Right atrium auricular region (tissue), 2 donors: ENCODE data around the gene BMPR1A. TPM values are rescaled to one million over a fixed set of nuclear protein-coding genes. Genes with fewer than 3 reads are reported as not detected.

ENCODE experiments used
- DNase-seq: peaks from one replicate; pipeline ENCODE4 v3.0.0-alpha.2; 2019; ENCODE audit warnings: low spot score
- H3K27ac ChIP-seq, 2 donors: fragments of 200-600 bp; sonication (generic); 1 replicate in 1 of 2; 2 replicates in 1 of 2; pipeline ENCODE4 v1.5.1; 2016 to 2019
- H3K27me3 ChIP-seq, 2 donors: fragments of 200-600 bp; sonication (generic); one replicate each; pipeline versions ENCODE4 v1.5.1 to v1.6.0; 2017 to 2019
- H3K36me3 ChIP-seq: fragments of 200-600 bp; sonication (generic); one replicate; pipeline ENCODE4 v1.5.1; 2016
- H3K4me1 ChIP-seq, 2 donors: fragments of 200-600 bp; sonication (generic); one replicate each; pipeline versions ENCODE4 v1.5.1 to v1.6.0; 2017 to 2019
- H3K4me3 ChIP-seq, 2 donors: fragments of 200-600 bp; sonication (generic); 1 replicate in 1 of 2; 2 replicates in 1 of 2; pipeline ENCODE4 v1.5.1; 2017 to 2019; ENCODE audit warnings: mild to moderate bottlenecking in 1 of 2, moderate library complexity in 1 of 2
- H3K9me3 ChIP-seq, 2 donors: fragments of 200-600 bp; sonication (generic); one replicate each; pipeline ENCODE4 v1.5.1; 2019
- CTCF ChIP-seq, 2 donors: fragments of 200-600 bp; sonication (generic); IDR thresholded peaks; one replicate each; pipeline ENCODE4 v1.5.1; 2019; ENCODE audit warnings: antibody characterized with exemption in 2 of 2
- total RNA-seq, 2 donors: library from RNA; depleted of rRNA; stranded (reverse); fragments of >200 nt; gene quantifications; one replicate each; pipeline ENCODE4 v1.1.0, GENCODE V29; 2016

BMPR1A gene
- total RNA-seq, 2 donors from 2014 or later = 28.6 to 41.2 TPM

- H3K36me3 ChIP-seq = no peaks in the 10 kb centered on the region
- H3K27me3 ChIP-seq = no peaks in the 10 kb centered on the region
- no peak for DNase-seq
- TF ChIP-seq CTCF (IDR thresholded peaks at IDR 0.05) = no peak
- no peaks in the 10 kb centered on the region for H3K9me3 ChIP-seq
- peaks cover 0 to 17% of the 10 kb centered on the region in 2 donors for H3K4me1 ChIP-seq
- no peak overlapping the region for H3K4me3 ChIP-seq
- peak overlapping the region in 1 of 2 donors; percentile 58 for H3K27ac ChIP-seq
These were observed 56.7 kb downstream of the BMPR1A start for GRCh38 chr10:86813101-86813500.

- TF ChIP-seq CTCF (IDR thresholded peaks at IDR 0.05) = no peak
- no peak for DNase-seq
- Histone ChIP-seq H3K4me1 (peaks cover 0 to 17% of the 10 kb centered on the region in 2 donors), H3K4me3 (no peak overlapping the region), H3K27me3 (no peaks in the 10 kb centered on the region), H3K27ac (peak overlapping the region; percentile 20 to 58), H3K9me3 (no peaks in the 10 kb centered on the region), H3K36me3 (no peaks in the 10 kb centered on the region)
These were observed 57.6 kb downstream of the BMPR1A start for GRCh38 chr10:86813982-86814381.

GRCh38 chr10:86815035-86815617 is 58.7 kb downstream of the BMPR1A start:
- no peak for TF ChIP-seq CTCF (IDR thresholded peaks at IDR 0.05)
- Histone ChIP-seq H3K9me3 (no peaks in the 10 kb centered on the region), H3K36me3 (no peaks in the 10 kb centered on the region), H3K27me3 (no peaks in the 10 kb centered on the region), H3K27ac (peak overlapping the region; percentile 26 to 58), H3K4me1 (peaks cover 0 to 17% of the 10 kb centered on the region in 2 donors), H3K4me3 (no peak overlapping the region)
- DNase-seq = no peak

- Histone ChIP-seq H3K27me3 (no peaks in the 10 kb centered on the region), H3K27ac (peak overlapping the region; percentile 26 to 58), H3K9me3 (no peaks in the 10 kb centered on the region), H3K36me3 (no peaks in the 10 kb centered on the region), H3K4me3 (no peak overlapping the region), H3K4me1 (peaks cover 0 to 19% of the 10 kb centered on the region in 2 donors)
- no peak for TF ChIP-seq CTCF (IDR thresholded peaks at IDR 0.05)
- DNase-seq = no peak
These were observed 59.2 kb downstream of the BMPR1A start for GRCh38 chr10:86815640-86816039.

GRCh38 chr10:86817246-86817645 is 60.8 kb downstream of the BMPR1A start:
- no peaks in the 10 kb centered on the region for H3K36me3 ChIP-seq
- H3K4me3 ChIP-seq = no peak overlapping the region
- no peak overlapping the region for H3K27ac ChIP-seq
- no peaks in the 10 kb centered on the region for H3K27me3 ChIP-seq
- no peaks in the 10 kb centered on the region for H3K9me3 ChIP-seq
- TF ChIP-seq CTCF (IDR thresholded peaks at IDR 0.05) = no peak
- DNase-seq = no peak
- peaks cover 0 to 32% of the 10 kb centered on the region in 2 donors for H3K4me1 ChIP-seq

GRCh38 chr10:86819567-86819966 is 63.1 kb downstream of the BMPR1A start:
- H3K27ac ChIP-seq = no peak overlapping the region
- no peak overlapping the region for H3K4me3 ChIP-seq

More at GRCh38 chr10:86819567-86819966, 63.1 kb downstream of the BMPR1A start:
- no peak for DNase-seq
- Histone ChIP-seq H3K4me1 (peaks cover 0 to 42% of the 10 kb centered on the region in 2 donors), H3K27me3 (no peaks in the 10 kb centered on the region), H3K36me3 (no peaks in the 10 kb centered on the region), H3K9me3 (no peaks in the 10 kb centered on the region)
- TF ChIP-seq CTCF (IDR thresholded peaks at IDR 0.05) = no peak
